ENCODE data around the gene ADH1A.

DNA sequence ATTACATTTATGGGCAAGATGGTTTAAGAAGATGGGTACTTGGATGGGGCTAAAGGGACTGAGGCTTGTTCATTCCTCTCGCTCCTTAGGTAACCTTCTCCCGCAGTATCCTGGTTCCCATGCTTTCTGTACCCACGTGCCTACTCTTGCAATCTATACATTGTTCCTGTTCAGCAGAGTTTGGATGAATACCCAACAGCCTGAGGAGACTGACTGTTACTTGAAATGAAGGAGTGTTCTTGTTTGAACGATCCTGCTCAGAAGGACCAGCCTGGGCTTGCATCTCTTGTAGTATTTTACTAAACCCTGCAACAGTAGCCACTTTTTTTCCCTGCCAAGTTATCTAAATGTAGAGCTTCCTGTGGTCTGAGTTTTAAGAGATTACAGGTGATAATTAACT lies 38.0 kb downstream of the ADH1A start:
- TF ChIP-seq GATA3 (IDR thresholded peaks at IDR 0.05; ENCODE audit: low read depth, low read length): no peak
- TF ChIP-seq GATA2 (IDR thresholded peaks at IDR 0.05; ENCODE audit: low read depth, low read length): no peak
